H1 (cell line): ENCODE results near the gene MMP7. TPM values are rescaled to one million over a fixed set of nuclear protein-coding genes. Genes with fewer than 3 reads are reported as not detected.

Source experiments
- CTCF ChIA-PET: fragments of 300-600 bp; sonication (Branson Sonifier 250); formaldehyde crosslinking; loops from one replicate; lab custom pipeline; 2021; ENCODE audit not compliant: partially characterized antibody; lab: Charles Lee
- POLR2A ChIA-PET: fragments of 300-600 bp; sonication (Branson Sonifier 250); formaldehyde crosslinking; loops from one replicate; lab custom pipeline; 2021; ENCODE audit warnings: inconsistent platforms; ENCODE audit not compliant: partially characterized antibody; lab: Charles Lee
- DNase-seq, 2 experiments: peaks; one replicate each; pipeline versions ENCODE4 v3.0.0 to v3.0.0-alpha.2; 2010 to 2022; ENCODE audit warnings: low spot score in 2 of 2, low read depth in 1 of 2, mixed read lengths in 1 of 2
- FAIRE-seq: peaks from 2 replicates; lab custom pipeline; 2011; peaks lifted over from hg19 to GRCh38; lab: Jason Lieb, UNC
- H2AFZ ChIP-seq: 2 replicates; pipeline ENCODE4 v1.8.1; 2012; ENCODE audit warnings: low read length, inconsistent platforms
- H2AK5ac ChIP-seq: 2 replicates; pipeline ENCODE4 v1.6.1; 2013; ENCODE audit warnings: low read depth, low read length
- H2BK120ac ChIP-seq: replicated peaks from 2 replicates; pipeline ENCODE3; 2013; ENCODE audit warnings: low read depth, low read length, inconsistent platforms
- H2BK12ac ChIP-seq: 2 replicates; pipeline ENCODE4 v1.6.1; 2013; ENCODE audit warnings: low read depth, low read length
- H2BK15ac ChIP-seq: 2 replicates; pipeline ENCODE4 v1.6.1; 2013; ENCODE audit warnings: low read length
- H2BK20ac ChIP-seq: 2 replicates; pipeline ENCODE4 v1.6.1; 2013; ENCODE audit warnings: low read length
- H2BK5ac ChIP-seq: 2 replicates; pipeline ENCODE4 v1.6.1; 2013; ENCODE audit warnings: low read depth, low read length
- H3K14ac ChIP-seq: 2 replicates; pipeline ENCODE4 v1.6.1; 2013; ENCODE audit warnings: inconsistent platforms; ENCODE audit not compliant: insufficient read length
- H3K18ac ChIP-seq: 2 replicates; pipeline ENCODE4 v1.6.1; 2013; ENCODE audit warnings: low read length; ENCODE audit errors: extremely low read depth
- H3K23ac ChIP-seq: 2 replicates; pipeline ENCODE4 v1.6.1; 2013; ENCODE audit warnings: inconsistent platforms; ENCODE audit not compliant: insufficient read length
- H3K23me2 ChIP-seq: 2 replicates; pipeline ENCODE4 v1.6.1; 2013; ENCODE audit warnings: low read depth, low read length
- H3K27ac ChIP-seq: 2 replicates; pipeline ENCODE4 v1.6.1; 2011; ENCODE audit warnings: low read depth, low read length, inconsistent platforms
- H3K27me3 ChIP-seq, 4 experiments: replicated peaks in 1 of 4; 1 replicate in 1 of 4; 2 replicates in 3 of 4; pipeline versions ENCODE4 v1.6.1 to v1.8.1; 2011 to 2013; ENCODE audit warnings: low read length in 3 of 4, mild to moderate bottlenecking in 3 of 4, inconsistent platforms in 2 of 4, mixed read lengths in 2 of 4, moderate library complexity in 1 of 4; ENCODE audit not compliant: control insufficient read depth in 3 of 4, insufficient read depth in 3 of 4; ENCODE audit errors: extremely low read depth in 1 of 4
- H3K36me3 ChIP-seq, 4 experiments: 2 replicates each; pipeline versions ENCODE4 v1.6.1 to v1.8.1; 2011 to 2013; ENCODE audit warnings: mild to moderate bottlenecking in 4 of 4, low read length in 3 of 4, moderate library complexity in 2 of 4, control low read depth in 1 of 4, inconsistent platforms in 1 of 4; ENCODE audit not compliant: insufficient read depth in 4 of 4, control insufficient read depth in 2 of 4
- H3K4ac ChIP-seq: replicated peaks from 2 replicates; pipeline ENCODE3; 2013; ENCODE audit warnings: low read length, low read depth, mixed read lengths, inconsistent platforms; ENCODE audit not compliant: insufficient read length
- H3K4me1 ChIP-seq, 4 experiments: replicated peaks in 1 of 4; 1 replicate in 1 of 4; 2 replicates in 3 of 4; pipeline versions ENCODE4 v1.6.1 to v1.8.1; 2011 to 2013; ENCODE audit warnings: low read length in 3 of 4, inconsistent platforms in 2 of 4, mixed read lengths in 1 of 4; ENCODE audit not compliant: insufficient read depth in 4 of 4, control insufficient read depth in 3 of 4
- H3K4me2 ChIP-seq, 2 experiments: 2 replicates each; pipeline versions ENCODE4 v1.6.1 to v1.8.1; 2011 to 2013; ENCODE audit warnings: low read depth in 2 of 2, low read length in 2 of 2, control low read depth in 1 of 2, inconsistent platforms in 1 of 2, mild to moderate bottlenecking in 1 of 2; ENCODE audit not compliant: insufficient read depth in 1 of 2
- H3K4me3 ChIP-seq, 4 experiments: fragments of 200-600, 300-600 bp in 1 of 4; sonication (generic), shearing (Covaris generic), sonication (Bioruptor Twin) in 1 of 4; 2 replicates each; pipeline versions ENCODE4 v1.5.1 to v1.8.1; 2011 to 2016; ENCODE audit warnings: low read length in 4 of 4, low read depth in 3 of 4, control low read depth in 2 of 4, inconsistent platforms in 2 of 4, mild to moderate bottlenecking in 2 of 4, mixed read lengths in 1 of 4, moderate library complexity in 1 of 4; ENCODE audit not compliant: insufficient read depth in 2 of 4; ENCODE audit errors: extremely low read depth in 1 of 4
- H3K56ac ChIP-seq: replicated peaks from 2 replicates; pipeline ENCODE3; 2013; ENCODE audit warnings: low read depth, mild to moderate bottlenecking, mixed read lengths, low read length, inconsistent platforms; ENCODE audit not compliant: insufficient read length
- H3K79me1 ChIP-seq: 2 replicates; pipeline ENCODE4 v1.6.1; 2013; ENCODE audit warnings: low read depth, low read length, control low read depth
- H3K79me2 ChIP-seq, 2 experiments: 2 replicates each; pipeline versions ENCODE4 v1.6.1 to v1.8.1; 2012 to 2013; ENCODE audit warnings: low read length in 2 of 2, mild to moderate bottlenecking in 2 of 2, inconsistent platforms in 1 of 2; ENCODE audit not compliant: insufficient read depth in 2 of 2, control insufficient read depth in 1 of 2
- H3K9ac ChIP-seq, 4 experiments: replicated peaks in 1 of 4; 1 replicate in 1 of 4; 2 replicates in 3 of 4; pipeline versions ENCODE4 v1.6.1 to v1.8.1; 2011 to 2013; ENCODE audit warnings: low read depth in 3 of 4, low read length in 3 of 4, control low read depth in 2 of 4, mild to moderate bottlenecking in 2 of 4, moderate library complexity in 2 of 4, inconsistent platforms in 1 of 4; ENCODE audit errors: extremely low read depth in 1 of 4
- H3K9me3 ChIP-seq, 2 experiments: 2 replicates each; pipeline versions ENCODE4 v1.6.1 to v1.8.1; 2012 to 2013; ENCODE audit warnings: mild to moderate bottlenecking in 2 of 2, moderate library complexity in 2 of 2, control low read depth in 1 of 2, inconsistent platforms in 1 of 2, low read depth in 1 of 2, low read length in 1 of 2, mixed read lengths in 1 of 2; ENCODE audit not compliant: insufficient read depth in 2 of 2
- H4K20me1 ChIP-seq, 2 experiments: replicated peaks in 1 of 2; 2 replicates each; pipeline versions ENCODE3 to v1.8.1; 2011 to 2013; ENCODE audit warnings: inconsistent platforms in 2 of 2, low read length in 2 of 2, mild to moderate bottlenecking in 1 of 2; ENCODE audit not compliant: insufficient read depth in 2 of 2, control insufficient read depth in 1 of 2
- H4K5ac ChIP-seq: 2 replicates; pipeline ENCODE4 v1.6.1; 2013; ENCODE audit warnings: low read length, low read depth, mixed read lengths, inconsistent platforms; ENCODE audit not compliant: insufficient read length
- H4K8ac ChIP-seq: 2 replicates; pipeline ENCODE4 v1.8.0; 2013; ENCODE audit warnings: mild to moderate bottlenecking, moderate library complexity, low read length, inconsistent platforms; ENCODE audit not compliant: insufficient read depth; ENCODE audit errors: extremely low read depth
- H4K91ac ChIP-seq: replicated peaks from 2 replicates; pipeline ENCODE3; 2013; ENCODE audit warnings: low read length, mixed read lengths, inconsistent platforms; ENCODE audit not compliant: insufficient read length
- HDAC6 ChIP-seq: IDR thresholded peaks from one replicate; pipeline ENCODE4 v1.7.1; 2012; ENCODE audit warnings: low read depth, mild to moderate bottlenecking, inconsistent platforms, low read length, moderate library complexity
- JUN ChIP-seq: IDR thresholded peaks from 2 replicates; pipeline ENCODE4 v1.6.1; 2011; ENCODE audit warnings: low read depth, mild to moderate bottlenecking, improper control_type of control experiment, low read length
- NRF1 ChIP-seq: IDR thresholded peaks from 2 replicates; pipeline ENCODE4 v1.6.1; 2011; ENCODE audit warnings: mild to moderate bottlenecking, low read depth, low read length, improper control_type of control experiment
- POU5F1 ChIP-seq: IDR thresholded peaks from 2 replicates; pipeline ENCODE4 v1.6.1; 2011; ENCODE audit warnings: low read depth, mild to moderate bottlenecking, low read length, moderate library complexity
- SIN3A ChIP-seq, 2 experiments: IDR thresholded peaks in 1 of 2; conservative IDR thresholded peaks in 1 of 2; 2 replicates each; pipeline ENCODE4 v1.6.1; 2011 to 2012; ENCODE audit warnings: low read length in 2 of 2, improper control_type of control experiment in 1 of 2, low read depth in 1 of 2, mild to moderate bottlenecking in 1 of 2
- SIX5 ChIP-seq: IDR thresholded peaks from 2 replicates; pipeline ENCODE4 v1.6.1; 2011; ENCODE audit warnings: mild to moderate bottlenecking, low read depth, low read length
- SRF ChIP-seq: IDR thresholded peaks from 2 replicates; pipeline ENCODE4 v1.6.1; 2011; ENCODE audit warnings: mild to moderate bottlenecking, low read depth, low read length, moderate library complexity
- TCF12 ChIP-seq: IDR thresholded peaks from 2 replicates; pipeline ENCODE4 v1.6.1; 2011; ENCODE audit warnings: low read depth, mild to moderate bottlenecking, low read length
- WGBS, 2 experiments: shearing (Covaris generic) in 1 of 2; methylation state at CpG; one replicate each; pipeline versions ENCODE4 v1.1.6 to v1.1.7; 2013 to 2015; ENCODE audit warnings: low lambda C conversion rate in 2 of 2, mixed read lengths in 2 of 2, inconsistent platforms in 1 of 2, low coverage in 1 of 2, missing lambda C conversion rate in 1 of 2; ENCODE audit not compliant: insufficient replicate concordance in 2 of 2, insufficient coverage in 1 of 2, insufficient read length in 1 of 2; ENCODE audit errors: extremely low coverage in 1 of 2, missing lambda C conversion rate in 1 of 2; 5-methylcytosine and 5-hydroxymethylcytosine counted together
- polyA plus RNA-seq, 7 experiments: library from polyadenylated mRNA; depleted of rRNA in 3 of 7; stranded (reverse) in 5 of 7; unstranded in 2 of 7; fragments of >200 nt in 5 of 7; fragments of 200-250 nt in 2 of 7; gene quantifications; 1 replicate in 5 of 7; 2 replicates in 1 of 7; 4 replicates in 1 of 7; pipeline versions ENCODE4 v1.2.1 to v1.2.3, GENCODE V29; 2011 to 2013; ENCODE audit warnings: missing spikeins in 2 of 7, mixed read lengths in 2 of 7
- total RNA-seq: library from RNA; stranded (reverse); fragmentation: NEBNext Ultra II Directional; extraction: Animal tissue kit (Norgen Biotek cat#: 25700); gene quantifications from 2 replicates; pipeline ENCODE4 v1.2.1, GENCODE V29; 2021
- TF ChIP-seq, protein P1 (sequence below), 3 experiments: IDR thresholded peaks; 1 replicate in 2 of 3; 2 replicates in 1 of 3; pipeline versions ENCODE4 v1.5.1 to v1.6.1; 2011; ENCODE audit warnings: low read length in 3 of 3, mild to moderate bottlenecking in 3 of 3, inconsistent platforms in 2 of 3, low read depth in 1 of 3, moderate library complexity in 1 of 3; ENCODE audit not compliant: insufficient read depth in 1 of 3; ENCODE audit errors: control extremely low read depth in 1 of 3
- TF ChIP-seq, protein P2 (sequence below): IDR thresholded peaks from 2 replicates; pipeline ENCODE4 v1.6.1; 2012; ENCODE audit warnings: low read length, inconsistent platforms

Gene MMP7
- total and polyA plus RNA-seq, 2 of the 8 experiments (the other 6 are each of a cell fraction or from before 2014, with no cell fraction given) = not detected

DNA sequence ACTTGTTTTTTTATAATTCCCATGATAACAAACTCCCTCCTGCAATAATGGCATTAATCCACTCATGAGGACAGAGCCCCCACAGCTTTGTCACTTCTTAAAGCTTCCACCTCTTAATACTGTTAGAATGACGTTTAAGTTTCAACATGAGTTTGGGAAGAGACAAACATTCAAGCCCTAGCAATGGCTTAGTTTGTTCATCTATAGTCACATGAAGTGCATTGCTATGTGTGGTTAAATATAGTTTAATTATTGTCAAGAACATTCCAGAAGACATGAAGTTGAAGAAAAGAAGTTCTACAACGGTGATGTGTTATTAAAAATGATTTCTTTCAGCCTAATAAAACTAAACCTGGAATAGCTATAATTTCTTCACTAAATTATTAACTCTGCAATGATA, 30.6 kb downstream of the MMP7 start:
- H4K91ac ChIP-seq = no peak overlapping the region
- no peak overlapping the region for H3K4me3 ChIP-seq
- H4K5ac ChIP-seq = no peak overlapping the region
- H2BK15ac ChIP-seq = no peak overlapping the region
- no peak overlapping the region for H3K56ac ChIP-seq
- no peak overlapping the region for H3K23ac ChIP-seq
- DNase-seq (no peak), FAIRE-seq (no peak)
- H3K9ac ChIP-seq = no peak overlapping the region
- ChIA-PET POLR2A (interaction anchor here (0.6 kb wide), 1 partner anchor 610 kb away, joined by 3 read pairs; the partner anchor contains the start of gene DYNC2H1), CTCF (interaction anchor here (1.2 to 2.8 kb wide), 11 partner anchors 11 to 205 kb away, joined by 3 to 9 read pairs (median 7); no protein-coding TSS in a partner anchor)
- H3K27me3 ChIP-seq = no peaks in the 10 kb centered on the region
- H2AK5ac ChIP-seq = no peak overlapping the region
- H4K20me1 ChIP-seq = no peaks in the 10 kb centered on the region
- no peaks in the 10 kb centered on the region for H3K9me3 ChIP-seq
- H3K23me2 ChIP-seq = no peaks in the 10 kb centered on the region
- H2BK120ac ChIP-seq = no peak overlapping the region
- no peaks in the 10 kb centered on the region for H3K79me2 ChIP-seq
- no peak overlapping the region for H2BK20ac ChIP-seq
- H2BK5ac ChIP-seq = no peak overlapping the region
- peaks cover 0 to 6% (median 2%) of the 10 kb centered on the region in 4 experiments; a peak in 2 of 7 replicates for H3K4me1 ChIP-seq
- H2AFZ ChIP-seq = no peak overlapping the region
- no peaks in the 10 kb centered on the region for H3K79me1 ChIP-seq
- no peak overlapping the region for H4K8ac ChIP-seq
- no peaks in the 10 kb centered on the region for H3K36me3 ChIP-seq
- WGBS, 2 experiments = 89% methylated on average over 2 of the region's 2 CpGs; no CpG with 5 or more reads in 1 of the 2 experiments
- no peak overlapping the region for H3K4ac ChIP-seq
- no peak overlapping the region for H3K14ac ChIP-seq
- no peak overlapping the region for H2BK12ac ChIP-seq
- H3K27ac ChIP-seq = no peak overlapping the region
- H3K4me2 ChIP-seq = no peak overlapping the region
- H3K18ac ChIP-seq = no peak overlapping the region
- no peak for TF ChIP-seq POU5F1
- TF ChIP-seq NRF1 = no peak
- TF ChIP-seq HDAC6 = no peak
- no peak for TF ChIP-seq SRF
- TF ChIP-seq TCF12 = no peak
- TF ChIP-seq, protein P1, sequence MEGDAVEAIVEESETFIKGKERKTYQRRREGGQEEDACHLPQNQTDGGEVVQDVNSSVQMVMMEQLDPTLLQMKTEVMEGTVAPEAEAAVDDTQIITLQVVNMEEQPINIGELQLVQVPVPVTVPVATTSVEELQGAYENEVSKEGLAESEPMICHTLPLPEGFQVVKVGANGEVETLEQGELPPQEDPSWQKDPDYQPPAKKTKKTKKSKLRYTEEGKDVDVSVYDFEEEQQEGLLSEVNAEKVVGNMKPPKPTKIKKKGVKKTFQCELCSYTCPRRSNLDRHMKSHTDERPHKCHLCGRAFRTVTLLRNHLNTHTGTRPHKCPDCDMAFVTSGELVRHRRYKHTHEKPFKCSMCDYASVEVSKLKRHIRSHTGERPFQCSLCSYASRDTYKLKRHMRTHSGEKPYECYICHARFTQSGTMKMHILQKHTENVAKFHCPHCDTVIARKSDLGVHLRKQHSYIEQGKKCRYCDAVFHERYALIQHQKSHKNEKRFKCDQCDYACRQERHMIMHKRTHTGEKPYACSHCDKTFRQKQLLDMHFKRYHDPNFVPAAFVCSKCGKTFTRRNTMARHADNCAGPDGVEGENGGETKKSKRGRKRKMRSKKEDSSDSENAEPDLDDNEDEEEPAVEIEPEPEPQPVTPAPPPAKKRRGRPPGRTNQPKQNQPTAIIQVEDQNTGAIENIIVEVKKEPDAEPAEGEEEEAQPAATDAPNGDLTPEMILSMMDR (IDR thresholded peaks at IDR 0.05; ENCODE audit: control extremely low read depth in 1 of 3, insufficient read depth in 1 of 3, low read depth in 1 of 3, low read length in 3 of 3) = no peak
- TF ChIP-seq SIX5 = no peak
- TF ChIP-seq, protein P2, sequence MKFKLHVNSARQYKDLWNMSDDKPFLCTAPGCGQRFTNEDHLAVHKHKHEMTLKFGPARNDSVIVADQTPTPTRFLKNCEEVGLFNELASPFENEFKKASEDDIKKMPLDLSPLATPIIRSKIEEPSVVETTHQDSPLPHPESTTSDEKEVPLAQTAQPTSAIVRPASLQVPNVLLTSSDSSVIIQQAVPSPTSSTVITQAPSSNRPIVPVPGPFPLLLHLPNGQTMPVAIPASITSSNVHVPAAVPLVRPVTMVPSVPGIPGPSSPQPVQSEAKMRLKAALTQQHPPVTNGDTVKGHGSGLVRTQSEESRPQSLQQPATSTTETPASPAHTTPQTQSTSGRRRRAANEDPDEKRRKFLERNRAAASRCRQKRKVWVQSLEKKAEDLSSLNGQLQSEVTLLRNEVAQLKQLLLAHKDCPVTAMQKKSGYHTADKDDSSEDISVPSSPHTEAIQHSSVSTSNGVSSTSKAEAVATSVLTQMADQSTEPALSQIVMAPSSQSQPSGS = no peak
- TF ChIP-seq SIN3A (conservative IDR thresholded peaks at IDR 0.05 in 1 of 2, IDR thresholded peaks at IDR 0.05 in 1 of 2; ENCODE audit: low read depth in 1 of 2, low read length in 2 of 2) = no peak
- TF ChIP-seq JUN = no peak
